Fibroblast of mammary gland (primary cell): ENCODE data around the gene GGT6.

Experiments
- DNase-seq: peaks from one replicate; pipeline ENCODE4 v3.0.0-alpha.2; 2010; ENCODE audit warnings: low read depth
- H3K4me3 ChIP-seq: 2 replicates; pipeline ENCODE4 v1.5.1; 2011; ENCODE audit warnings: low read depth, mild to moderate bottlenecking, low read length, moderate library complexity; ENCODE audit not compliant: control insufficient read depth
- TF ChIP-seq, protein P1 (sequence below): conservative IDR thresholded peaks from 2 replicates; pipeline ENCODE4 v1.5.1; 2011; ENCODE audit warnings: low read depth, low read length, inconsistent platforms; ENCODE audit not compliant: control insufficient read depth, insufficient read depth

GGT6 gene

DNA sequence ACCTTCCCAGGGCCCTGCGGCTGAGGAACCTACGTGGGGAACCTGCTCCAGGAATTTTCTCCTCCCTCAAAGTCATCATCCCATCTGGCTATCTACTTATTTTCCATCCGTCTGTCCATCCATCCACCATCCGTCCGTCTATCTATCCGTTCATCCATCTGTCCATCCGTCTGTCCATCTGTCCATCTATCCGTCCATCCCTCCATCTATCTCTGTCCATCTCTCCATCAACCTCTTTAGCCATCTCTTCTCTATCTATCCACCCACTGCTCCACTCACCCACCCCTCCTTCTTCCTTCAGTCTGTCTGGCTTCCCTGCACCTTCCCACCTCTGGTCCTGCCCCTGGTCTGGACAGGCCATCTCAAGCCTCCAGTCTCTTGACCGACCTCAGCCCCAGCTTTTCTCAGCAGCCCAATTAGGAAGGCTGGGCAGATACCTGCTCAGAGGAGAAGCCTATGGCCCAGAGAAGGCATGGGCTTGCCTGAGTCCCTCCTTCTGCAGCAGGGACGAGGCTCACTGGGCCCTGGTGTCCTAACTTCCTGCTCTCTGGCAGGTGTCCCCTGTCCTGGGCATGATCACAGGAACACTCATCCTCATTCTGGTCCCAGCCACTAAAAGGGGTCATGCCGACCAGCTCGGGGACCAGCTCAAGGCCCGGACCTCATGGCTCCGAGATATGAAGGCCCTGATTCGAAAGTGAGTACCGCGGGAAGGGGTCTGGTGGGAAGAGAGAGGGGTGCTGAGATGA lies 28.2 kb downstream of the GGT6 start:
- H3K4me3 ChIP-seq, result no peak overlapping the region
- TF ChIP-seq, protein P1, sequence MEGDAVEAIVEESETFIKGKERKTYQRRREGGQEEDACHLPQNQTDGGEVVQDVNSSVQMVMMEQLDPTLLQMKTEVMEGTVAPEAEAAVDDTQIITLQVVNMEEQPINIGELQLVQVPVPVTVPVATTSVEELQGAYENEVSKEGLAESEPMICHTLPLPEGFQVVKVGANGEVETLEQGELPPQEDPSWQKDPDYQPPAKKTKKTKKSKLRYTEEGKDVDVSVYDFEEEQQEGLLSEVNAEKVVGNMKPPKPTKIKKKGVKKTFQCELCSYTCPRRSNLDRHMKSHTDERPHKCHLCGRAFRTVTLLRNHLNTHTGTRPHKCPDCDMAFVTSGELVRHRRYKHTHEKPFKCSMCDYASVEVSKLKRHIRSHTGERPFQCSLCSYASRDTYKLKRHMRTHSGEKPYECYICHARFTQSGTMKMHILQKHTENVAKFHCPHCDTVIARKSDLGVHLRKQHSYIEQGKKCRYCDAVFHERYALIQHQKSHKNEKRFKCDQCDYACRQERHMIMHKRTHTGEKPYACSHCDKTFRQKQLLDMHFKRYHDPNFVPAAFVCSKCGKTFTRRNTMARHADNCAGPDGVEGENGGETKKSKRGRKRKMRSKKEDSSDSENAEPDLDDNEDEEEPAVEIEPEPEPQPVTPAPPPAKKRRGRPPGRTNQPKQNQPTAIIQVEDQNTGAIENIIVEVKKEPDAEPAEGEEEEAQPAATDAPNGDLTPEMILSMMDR, result no peak
- DNase-seq, result no peak

DNA sequence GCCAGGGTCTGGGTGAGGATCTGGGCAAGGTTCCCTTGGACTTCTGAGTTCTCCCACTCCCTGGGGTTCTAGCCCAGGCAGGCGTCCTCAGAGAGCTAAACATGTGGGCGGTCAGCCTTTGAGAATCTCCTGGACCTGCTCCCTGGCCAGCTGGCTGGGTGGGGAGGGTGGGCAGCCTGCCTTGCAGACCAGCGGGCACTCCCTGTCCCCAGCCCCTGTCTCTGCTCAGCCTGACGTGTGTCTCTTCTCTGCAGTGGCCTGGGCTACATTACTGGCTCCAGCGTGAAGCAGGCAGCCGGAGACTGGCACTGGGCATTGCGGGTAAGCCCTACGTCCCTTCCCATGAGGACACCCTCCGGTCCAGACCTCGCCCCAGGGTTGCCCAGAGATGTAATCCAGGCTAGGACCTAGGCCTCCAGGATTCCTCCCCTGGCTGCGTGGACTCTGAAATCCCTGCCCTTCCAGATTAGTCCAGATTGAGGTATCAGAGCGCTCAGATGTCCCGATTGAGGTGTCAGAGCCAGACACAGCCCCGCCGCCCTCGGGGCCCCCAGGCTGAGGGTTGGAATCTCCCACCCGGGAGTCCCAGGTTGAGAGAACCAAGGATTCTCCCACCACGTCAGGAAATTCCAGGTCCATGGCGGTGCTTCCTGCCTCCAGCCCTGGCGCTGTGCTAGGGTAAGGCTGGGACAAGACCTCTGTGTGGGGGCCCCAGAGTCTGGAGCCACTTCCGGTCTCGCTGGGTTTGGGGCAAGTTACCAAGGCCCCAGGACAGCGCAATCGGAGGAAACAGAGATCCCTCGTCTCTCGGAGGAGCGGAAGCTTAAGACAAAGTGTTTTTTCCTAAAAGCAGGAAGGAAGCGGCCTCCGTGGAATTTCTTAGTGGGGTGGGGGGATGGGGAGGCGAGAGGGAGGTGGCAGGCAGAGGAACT lies 29.3 kb downstream of the GGT6 start:
- TF ChIP-seq, protein P1, result no peak
- no peak overlapping the region for H3K4me3 ChIP-seq
- DNase-seq, result no peak

DNA sequence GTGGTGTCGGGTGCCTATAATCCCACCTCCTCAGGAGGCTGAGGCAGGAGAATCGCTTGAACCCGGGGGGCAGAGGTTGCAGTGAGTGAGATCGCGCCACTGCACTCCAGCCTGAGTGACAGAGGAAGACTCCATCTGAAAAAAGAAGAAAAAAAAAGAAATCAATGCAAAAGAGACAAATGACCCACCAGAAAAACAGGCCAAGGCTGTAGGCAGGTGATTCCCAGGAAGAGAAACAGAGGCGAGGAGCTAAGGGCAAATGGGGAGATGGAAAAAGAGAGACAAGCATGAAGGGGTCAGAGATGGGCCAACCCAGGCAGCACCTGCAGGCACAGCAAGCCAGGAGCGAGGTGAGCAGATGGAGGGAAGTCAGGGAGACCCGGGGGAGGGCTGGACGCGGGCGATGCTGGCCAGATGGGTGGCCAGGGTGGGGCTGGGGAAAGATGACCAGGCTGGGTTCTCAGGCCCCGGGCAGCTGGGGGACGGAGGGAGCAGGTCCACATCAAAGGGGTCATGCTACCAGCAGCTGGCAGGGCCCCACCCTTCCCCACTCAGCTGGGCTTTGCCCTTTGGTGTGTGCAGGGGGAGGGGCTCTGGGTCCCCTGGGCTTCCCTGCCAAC lies 30.7 kb downstream of the GGT6 start:
- TF ChIP-seq, protein P1, result no peak
- DNase-seq, result no peak
- H3K4me3 ChIP-seq, result no peak overlapping the region

DNA sequence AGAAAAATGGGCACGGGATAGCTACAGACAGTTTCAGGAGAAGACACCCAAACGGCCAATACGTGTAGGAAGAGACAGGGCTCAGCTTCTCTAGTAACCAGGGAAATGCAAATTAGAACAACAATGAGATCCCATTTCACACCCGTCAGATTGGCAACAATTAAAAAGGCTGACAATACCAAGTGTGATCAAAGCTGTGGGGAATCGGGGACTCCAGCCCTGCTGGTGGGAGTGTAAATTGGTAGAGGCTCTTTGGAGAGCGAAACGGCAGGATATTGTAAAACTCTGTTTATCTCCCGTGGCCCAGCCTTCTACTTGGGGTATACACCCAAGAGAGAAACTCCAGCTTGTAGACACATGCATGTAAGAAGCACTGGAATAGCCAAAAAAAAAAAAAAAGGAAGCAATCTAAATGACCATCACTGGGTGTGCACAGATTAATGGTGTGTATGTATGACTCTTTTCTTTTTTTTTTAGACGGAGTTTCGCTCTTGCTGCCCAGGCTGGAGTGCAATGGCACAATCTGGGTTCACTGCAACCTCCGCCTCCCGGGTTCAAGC lies 32.7 kb downstream of the GGT6 start:
- no peak overlapping the region for H3K4me3 ChIP-seq
- no peak for DNase-seq
- TF ChIP-seq, protein P1, result no peak

DNA sequence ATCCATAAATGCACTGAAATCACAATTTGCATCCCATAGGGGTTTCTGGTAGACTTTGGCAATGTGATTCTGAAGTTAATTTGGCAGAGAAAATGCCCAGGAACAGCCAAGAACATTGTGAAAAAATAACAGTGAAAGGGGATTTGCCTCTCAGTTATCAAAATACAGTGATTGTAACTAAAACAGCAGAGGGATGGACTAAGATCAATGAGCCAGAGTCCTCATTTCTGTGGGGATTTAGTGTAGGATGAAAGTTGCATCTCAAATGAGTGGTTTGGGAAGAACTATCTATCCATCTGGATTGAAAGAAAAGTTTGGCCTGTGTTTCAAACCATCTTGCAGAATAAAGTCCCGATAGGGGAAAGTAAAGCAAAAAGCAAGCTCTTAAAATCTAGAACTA lies 33.2 kb downstream of the GGT6 start:
- no peak for DNase-seq
- no peak overlapping the region for H3K4me3 ChIP-seq
- TF ChIP-seq, protein P1, result no peak

DNA sequence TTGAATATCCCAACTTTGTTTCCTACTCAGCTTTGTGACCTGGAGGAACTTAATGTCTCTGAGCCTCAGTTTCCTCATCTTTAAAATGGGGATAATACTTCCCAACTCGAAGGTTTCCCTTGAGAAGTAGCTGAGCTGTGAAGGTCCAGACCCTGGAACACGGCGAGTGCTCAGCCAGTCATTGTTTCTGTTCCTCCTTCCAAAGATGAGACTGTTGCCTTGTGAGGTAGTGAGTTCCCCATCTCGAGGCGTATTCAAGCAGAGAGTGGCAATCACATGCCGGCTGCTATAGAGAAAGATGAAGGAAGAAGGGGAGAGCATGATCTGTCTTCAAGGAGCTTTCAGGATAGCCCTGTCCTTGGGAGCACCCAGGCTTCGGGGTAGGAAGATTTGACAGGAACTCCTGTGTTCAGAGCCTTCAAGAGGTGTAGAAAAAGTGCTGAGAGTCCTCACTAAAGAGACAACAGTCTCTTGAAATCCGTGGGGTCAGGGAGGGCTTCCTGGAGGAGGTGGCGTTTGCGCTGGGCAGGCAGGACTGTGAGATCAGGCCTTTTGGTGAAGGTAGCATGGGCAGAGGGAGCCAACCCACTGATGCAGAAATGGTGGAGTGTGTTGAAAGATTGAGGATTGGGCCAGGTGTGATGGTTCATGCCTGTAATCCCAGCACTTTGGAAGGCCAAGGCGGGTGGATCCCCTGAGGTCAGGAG lies 34.5 kb downstream of the GGT6 start:
- no peak overlapping the region for H3K4me3 ChIP-seq
- no peak for DNase-seq
- TF ChIP-seq, protein P1, result no peak
